ENCODE results near the gene C19orf85.

DNA sequence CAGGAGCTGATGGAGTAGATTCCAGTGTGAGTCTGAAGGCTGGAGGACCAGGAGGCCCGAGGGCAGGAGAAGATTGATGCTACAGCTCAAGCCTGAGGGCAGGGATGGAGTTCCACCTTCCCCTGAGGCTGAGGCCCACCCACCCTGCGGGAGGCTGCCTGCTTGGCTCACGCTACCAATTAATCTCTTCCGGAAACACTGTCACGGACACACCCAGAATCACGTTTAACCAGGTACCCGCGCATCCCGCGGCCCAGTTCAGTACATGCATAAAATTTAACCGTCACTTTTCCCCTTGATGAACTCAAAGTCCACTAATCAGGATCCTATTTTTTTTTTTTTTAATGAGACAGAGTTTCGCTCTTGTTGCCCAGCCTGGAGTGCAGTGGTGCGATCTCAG, 6.7 kb upstream of the C19orf85 start:
- no peak for TF ChIP-seq EZH2 (IDR thresholded peaks at IDR 0.05; ENCODE audit: low read depth)
- TF ChIP-seq, protein P1, sequence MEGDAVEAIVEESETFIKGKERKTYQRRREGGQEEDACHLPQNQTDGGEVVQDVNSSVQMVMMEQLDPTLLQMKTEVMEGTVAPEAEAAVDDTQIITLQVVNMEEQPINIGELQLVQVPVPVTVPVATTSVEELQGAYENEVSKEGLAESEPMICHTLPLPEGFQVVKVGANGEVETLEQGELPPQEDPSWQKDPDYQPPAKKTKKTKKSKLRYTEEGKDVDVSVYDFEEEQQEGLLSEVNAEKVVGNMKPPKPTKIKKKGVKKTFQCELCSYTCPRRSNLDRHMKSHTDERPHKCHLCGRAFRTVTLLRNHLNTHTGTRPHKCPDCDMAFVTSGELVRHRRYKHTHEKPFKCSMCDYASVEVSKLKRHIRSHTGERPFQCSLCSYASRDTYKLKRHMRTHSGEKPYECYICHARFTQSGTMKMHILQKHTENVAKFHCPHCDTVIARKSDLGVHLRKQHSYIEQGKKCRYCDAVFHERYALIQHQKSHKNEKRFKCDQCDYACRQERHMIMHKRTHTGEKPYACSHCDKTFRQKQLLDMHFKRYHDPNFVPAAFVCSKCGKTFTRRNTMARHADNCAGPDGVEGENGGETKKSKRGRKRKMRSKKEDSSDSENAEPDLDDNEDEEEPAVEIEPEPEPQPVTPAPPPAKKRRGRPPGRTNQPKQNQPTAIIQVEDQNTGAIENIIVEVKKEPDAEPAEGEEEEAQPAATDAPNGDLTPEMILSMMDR (conservative IDR thresholded peaks at IDR 0.05), result no peak

Data from PC-9 (cell line).